Liver (tissue), 9 donors: ENCODE results near the gene GPM6B. TPM values are rescaled to one million over a fixed set of nuclear protein-coding genes. Genes with fewer than 3 reads are reported as not detected.

ENCODE experiments used
- DNase-seq: peaks from one replicate; pipeline ENCODE4 v3.0.0-alpha.2; 2017; ENCODE audit warnings: low spot score
- H3K27ac ChIP-seq, 2 donors: one replicate each; pipeline ENCODE4 v1.7.0; 2013; ENCODE audit warnings: inconsistent platforms in 2 of 2, low read length in 2 of 2, control low read depth in 1 of 2, low read depth in 1 of 2, mild to moderate bottlenecking in 1 of 2
- H3K27me3 ChIP-seq, 4 donors: one replicate each; pipeline versions ENCODE4 v1.6.1 to v1.7.0; 2013; ENCODE audit warnings: low read length in 3 of 4, inconsistent platforms in 1 of 4, mild to moderate bottlenecking in 1 of 4, moderate library complexity in 1 of 4; ENCODE audit not compliant: control insufficient read depth in 4 of 4, insufficient read depth in 4 of 4
- H3K36me3 ChIP-seq, 4 donors: one replicate each; pipeline versions ENCODE4 v1.6.1 to v1.7.0; 2013; ENCODE audit warnings: low read length in 3 of 4, mild to moderate bottlenecking in 3 of 4, low read depth in 1 of 4, moderate library complexity in 1 of 4; ENCODE audit not compliant: control insufficient read depth in 4 of 4, insufficient read depth in 3 of 4
- H3K4me1 ChIP-seq, 4 donors: one replicate each; pipeline versions ENCODE4 v1.6.1 to v1.7.0; 2013; ENCODE audit warnings: low read length in 3 of 4, mild to moderate bottlenecking in 3 of 4, moderate library complexity in 1 of 4; ENCODE audit not compliant: control insufficient read depth in 4 of 4, insufficient read depth in 4 of 4
- H3K4me3 ChIP-seq, 3 donors: one replicate each; pipeline versions ENCODE4 v1.6.1 to v1.7.0; 2013; ENCODE audit warnings: low read length in 3 of 3, control low read depth in 1 of 3, low read depth in 1 of 3, mild to moderate bottlenecking in 1 of 3
- H3K9ac ChIP-seq, 2 donors: one replicate each; pipeline ENCODE4 v1.7.0; 2013; ENCODE audit warnings: low read length in 2 of 2, mild to moderate bottlenecking in 2 of 2, moderate library complexity in 2 of 2, control low read depth in 1 of 2, low read depth in 1 of 2
- H3K9me3 ChIP-seq, 4 donors: one replicate each; pipeline versions ENCODE4 v1.6.1 to v1.7.0; 2013; ENCODE audit warnings: low read length in 3 of 4; ENCODE audit not compliant: control insufficient read depth in 4 of 4
- ATF3 ChIP-seq: IDR thresholded peaks from 2 replicates; pipeline ENCODE4 v1.6.1; 2016; ENCODE audit warnings: antibody characterized with exemption
- CTCF ChIP-seq: fragments of 150-350 bp; IDR thresholded peaks from 2 replicates; pipeline ENCODE4 v1.5.1; 2017; ENCODE audit warnings: improper control_type of control experiment, low read depth, low read length; ENCODE audit not compliant: missing input control
- EGR1 ChIP-seq, 2 donors: IDR thresholded peaks; 2 replicates each; pipeline ENCODE4 v1.6.1; 2016 to 2018; ENCODE audit warnings: antibody characterized with exemption in 2 of 2, low read depth in 2 of 2
- FOXA1 ChIP-seq: IDR thresholded peaks from 2 replicates; pipeline ENCODE4 v1.6.1; 2016; ENCODE audit warnings: antibody characterized with exemption
- FOXA2 ChIP-seq: IDR thresholded peaks from 2 replicates; pipeline ENCODE4 v1.6.1; 2016; ENCODE audit warnings: antibody characterized with exemption
- GABPA ChIP-seq, 2 donors: IDR thresholded peaks in 1 of 2; conservative IDR thresholded peaks in 1 of 2; 2 replicates each; pipeline ENCODE4 v1.6.1; 2016; ENCODE audit warnings: antibody characterized with exemption in 2 of 2, mild to moderate bottlenecking in 1 of 2, moderate library complexity in 1 of 2
- HNF4A ChIP-seq, 2 donors: conservative IDR thresholded peaks; 2 replicates each; pipeline ENCODE4 v1.6.1; 2016; ENCODE audit warnings: antibody characterized with exemption in 2 of 2, mild to moderate bottlenecking in 2 of 2
- HNF4G ChIP-seq: IDR thresholded peaks from 2 replicates; pipeline ENCODE4 v1.6.1; 2016; ENCODE audit warnings: antibody characterized with exemption
- JUND ChIP-seq, 2 donors: IDR thresholded peaks; 2 replicates each; pipeline ENCODE4 v1.6.1; 2016; ENCODE audit warnings: antibody characterized with exemption in 2 of 2
- MAX ChIP-seq: IDR thresholded peaks from 2 replicates; pipeline ENCODE4 v1.6.1; 2016; ENCODE audit warnings: antibody characterized with exemption
- NR2F2 ChIP-seq: IDR thresholded peaks from 2 replicates; pipeline ENCODE4 v1.6.1; 2016; ENCODE audit warnings: antibody characterized with exemption
- RAD21 ChIP-seq, 2 donors: IDR thresholded peaks; 2 replicates each; pipeline ENCODE4 v1.6.1; 2016; ENCODE audit warnings: antibody characterized with exemption in 2 of 2, mild to moderate bottlenecking in 2 of 2
- REST ChIP-seq: IDR thresholded peaks from 2 replicates; pipeline ENCODE4 v1.6.1; 2016; ENCODE audit warnings: antibody characterized with exemption, mild to moderate bottlenecking
- RXRA ChIP-seq, 2 donors: IDR thresholded peaks; 2 replicates each; pipeline ENCODE4 v1.6.1; 2017 to 2018; ENCODE audit warnings: antibody characterized with exemption in 2 of 2, mild to moderate bottlenecking in 1 of 2
- SP1 ChIP-seq: IDR thresholded peaks from 2 replicates; pipeline ENCODE4 v1.6.1; 2018; ENCODE audit warnings: antibody characterized with exemption, mild to moderate bottlenecking
- TAF1 ChIP-seq: conservative IDR thresholded peaks from 2 replicates; pipeline ENCODE4 v1.6.1; 2016; ENCODE audit warnings: antibody characterized with exemption, mild to moderate bottlenecking
- YY1 ChIP-seq: IDR thresholded peaks from 2 replicates; pipeline ENCODE4 v1.6.1; 2016; ENCODE audit warnings: antibody characterized with exemption, mild to moderate bottlenecking
- ZBTB33 ChIP-seq: IDR thresholded peaks from 2 replicates; pipeline ENCODE4 v1.6.1; 2016; ENCODE audit warnings: antibody characterized with exemption
- WGBS: extraction: QIAGEN DNeasy Blood & Tissue Kit; methylation state at CpG from one replicate; pipeline ENCODE4 v1.1.7; 2013; 5-methylcytosine and 5-hydroxymethylcytosine counted together
- polyA plus RNA-seq, 2 donors: library from polyadenylated mRNA; stranded (reverse) in 1 of 2; unstranded in 1 of 2; fragments of 200-250 nt in 1 of 2; fragments of >200 nt in 1 of 2; fragmentation: Nextera tagmentation in 1 of 2; extraction: Ambion mirVana in 1 of 2; gene quantifications; one replicate each; pipeline versions ENCODE4 v1.2.1 to v1.2.3, GENCODE V29; 2013 to 2015
- total RNA-seq, 2 donors: library from RNA; depleted of rRNA; stranded (reverse); fragments of >200 nt; gene quantifications; one replicate each; pipeline ENCODE4 v1.2.3, GENCODE V29; 2014
- donor health status: healthy.
- donor health status: healthy.
- donor health status: healthy.
- donor health status: healthy.
- donor health status: healthy.

GPM6B gene
- total and polyA plus RNA-seq, 4 donors = 0.42 to 2.3 (median 0.72) TPM

- no peaks in the 10 kb centered on the region for H3K27me3 ChIP-seq
- H3K9ac ChIP-seq = no peak overlapping the region
- no peaks in the 10 kb centered on the region for H3K4me1 ChIP-seq
- TF ChIP-seq YY1 (no peak), ZBTB33 (no peak), RAD21 (IDR thresholded peaks at IDR 0.05) (no peak), HNF4A (conservative IDR thresholded peaks at IDR 0.05) (no peak), FOXA1 (no peak), TAF1 (no peak), SP1 (no peak), JUND (IDR thresholded peaks at IDR 0.05) (no peak), RXRA (IDR thresholded peaks at IDR 0.05) (no peak), CTCF (no peak), MAX (no peak), GABPA (IDR thresholded peaks at IDR 0.05 in 1 of 2, conservative IDR thresholded peaks at IDR 0.05 in 1 of 2) (no peak), EGR1 (IDR thresholded peaks at IDR 0.05; ENCODE audit: low read depth in 2 of 2) (no peak), ATF3 (no peak), NR2F2 (no peak), REST (no peak), FOXA2 (no peak), HNF4G (no peak)
- H3K36me3 ChIP-seq = no peaks in the 10 kb centered on the region
- H3K27ac ChIP-seq = no peak overlapping the region
- H3K9me3 ChIP-seq = no peaks in the 10 kb centered on the region
- no peak for DNase-seq
- 85% methylated on average over 5 of the region's 5 CpGs for WGBS
- no peak overlapping the region for H3K4me3 ChIP-seq
Measured at GRCh38 chrX:13829983-13830382, 13.1 kb upstream of the GPM6B start.
